Right atrium auricular region (tissue), 2 donors: ENCODE measurements around the gene CACNA1G. TPM values are rescaled to one million over a fixed set of nuclear protein-coding genes. Genes with fewer than 3 reads are reported as not detected.

ENCODE experiments used
- DNase-seq: peaks from one replicate; pipeline ENCODE4 v3.0.0-alpha.2; 2019; ENCODE audit warnings: low spot score
- H3K27ac ChIP-seq, 2 donors: fragments of 200-600 bp; sonication (generic); 1 replicate in 1 of 2; 2 replicates in 1 of 2; pipeline ENCODE4 v1.5.1; 2016 to 2019
- H3K27me3 ChIP-seq, 2 donors: fragments of 200-600 bp; sonication (generic); one replicate each; pipeline versions ENCODE4 v1.5.1 to v1.6.0; 2017 to 2019
- H3K36me3 ChIP-seq: fragments of 200-600 bp; sonication (generic); one replicate; pipeline ENCODE4 v1.5.1; 2016
- H3K4me1 ChIP-seq, 2 donors: fragments of 200-600 bp; sonication (generic); one replicate each; pipeline versions ENCODE4 v1.5.1 to v1.6.0; 2017 to 2019
- H3K4me3 ChIP-seq, 2 donors: fragments of 200-600 bp; sonication (generic); 1 replicate in 1 of 2; 2 replicates in 1 of 2; pipeline ENCODE4 v1.5.1; 2017 to 2019; ENCODE audit warnings: mild to moderate bottlenecking in 1 of 2, moderate library complexity in 1 of 2
- H3K9me3 ChIP-seq, 2 donors: fragments of 200-600 bp; sonication (generic); one replicate each; pipeline ENCODE4 v1.5.1; 2019
- total RNA-seq, 2 donors: library from RNA; depleted of rRNA; stranded (reverse); fragments of >200 nt; gene quantifications; one replicate each; pipeline ENCODE4 v1.1.0, GENCODE V29; 2016
- TF ChIP-seq, protein P1 (sequence below), 2 donors: fragments of 200-600 bp; sonication (generic); IDR thresholded peaks; one replicate each; pipeline ENCODE4 v1.5.1; 2019; ENCODE audit warnings: antibody characterized with exemption in 2 of 2

Gene CACNA1G
- total RNA-seq, 2 donors from 2014 or later: 4.3 to 6.2 TPM

DNA sequence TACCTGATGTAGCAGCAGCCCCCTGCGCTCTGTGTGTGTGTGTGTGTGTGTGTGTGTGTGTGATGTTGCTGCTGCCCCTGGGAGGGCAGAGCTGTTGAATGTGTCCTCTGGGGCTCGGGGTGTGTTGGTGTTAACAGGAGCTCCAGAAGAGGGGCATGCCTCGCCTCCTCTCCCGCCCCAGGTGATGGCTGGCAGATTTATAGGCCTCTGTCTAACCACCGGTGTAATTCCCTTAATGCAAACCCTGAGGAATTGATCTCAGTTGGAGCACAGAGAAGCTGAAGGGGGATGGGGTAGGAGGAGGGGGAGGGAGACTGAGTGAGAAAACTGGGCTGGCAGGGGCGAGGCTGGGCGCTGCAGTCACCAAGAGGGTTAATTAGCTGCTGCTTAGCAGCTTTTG, 10.0 kb downstream of the CACNA1G start:
- Histone ChIP-seq H3K9me3 (no peaks in the 10 kb centered on the region), H3K27ac (no peak overlapping the region), H3K4me3 (no peak overlapping the region), H3K36me3 (no peaks in the 10 kb centered on the region), H3K27me3 (no peaks in the 10 kb centered on the region), H3K4me1 (peaks cover 0 to 13% of the 10 kb centered on the region in 2 donors)
- TF ChIP-seq, protein P1, sequence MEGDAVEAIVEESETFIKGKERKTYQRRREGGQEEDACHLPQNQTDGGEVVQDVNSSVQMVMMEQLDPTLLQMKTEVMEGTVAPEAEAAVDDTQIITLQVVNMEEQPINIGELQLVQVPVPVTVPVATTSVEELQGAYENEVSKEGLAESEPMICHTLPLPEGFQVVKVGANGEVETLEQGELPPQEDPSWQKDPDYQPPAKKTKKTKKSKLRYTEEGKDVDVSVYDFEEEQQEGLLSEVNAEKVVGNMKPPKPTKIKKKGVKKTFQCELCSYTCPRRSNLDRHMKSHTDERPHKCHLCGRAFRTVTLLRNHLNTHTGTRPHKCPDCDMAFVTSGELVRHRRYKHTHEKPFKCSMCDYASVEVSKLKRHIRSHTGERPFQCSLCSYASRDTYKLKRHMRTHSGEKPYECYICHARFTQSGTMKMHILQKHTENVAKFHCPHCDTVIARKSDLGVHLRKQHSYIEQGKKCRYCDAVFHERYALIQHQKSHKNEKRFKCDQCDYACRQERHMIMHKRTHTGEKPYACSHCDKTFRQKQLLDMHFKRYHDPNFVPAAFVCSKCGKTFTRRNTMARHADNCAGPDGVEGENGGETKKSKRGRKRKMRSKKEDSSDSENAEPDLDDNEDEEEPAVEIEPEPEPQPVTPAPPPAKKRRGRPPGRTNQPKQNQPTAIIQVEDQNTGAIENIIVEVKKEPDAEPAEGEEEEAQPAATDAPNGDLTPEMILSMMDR (IDR thresholded peaks at IDR 0.05): no peak
- DNase-seq: no peak

GRCh38 chr17:50571681-50572080, 11.2 kb downstream of the CACNA1G start:
- no peak overlapping the region for H3K4me3 ChIP-seq
- H3K4me1 ChIP-seq: peaks cover 0 to 2% of the 10 kb centered on the region in 2 donors
- no peak for DNase-seq
- TF ChIP-seq, protein P1 (IDR thresholded peaks at IDR 0.05): no peak
- no peaks in the 10 kb centered on the region for H3K36me3 ChIP-seq
- H3K27ac ChIP-seq: no peak overlapping the region
- no peaks in the 10 kb centered on the region for H3K9me3 ChIP-seq
- H3K27me3 ChIP-seq: no peaks in the 10 kb centered on the region

- Histone ChIP-seq H3K27ac (no peak overlapping the region), H3K4me3 (no peak overlapping the region), H3K9me3 (no peaks in the 10 kb centered on the region), H3K27me3 (no peaks in the 10 kb centered on the region), H3K36me3 (no peaks in the 10 kb centered on the region), H3K4me1 (no peaks in the 10 kb centered on the region)
- TF ChIP-seq, protein P1 (IDR thresholded peaks at IDR 0.05): no peak
- no peak for DNase-seq
Measured at GRCh38 chr17:50572541-50572940, 12.0 kb downstream of the CACNA1G start.

- Histone ChIP-seq H3K27me3 (no peaks in the 10 kb centered on the region), H3K27ac (no peak overlapping the region), H3K36me3 (no peaks in the 10 kb centered on the region), H3K9me3 (no peaks in the 10 kb centered on the region), H3K4me3 (no peak overlapping the region), H3K4me1 (no peaks in the 10 kb centered on the region)
- DNase-seq: no peak
- TF ChIP-seq, protein P1 (IDR thresholded peaks at IDR 0.05): no peak
Measured at GRCh38 chr17:50573866-50574611, 13.5 kb downstream of the CACNA1G start.

DNA sequence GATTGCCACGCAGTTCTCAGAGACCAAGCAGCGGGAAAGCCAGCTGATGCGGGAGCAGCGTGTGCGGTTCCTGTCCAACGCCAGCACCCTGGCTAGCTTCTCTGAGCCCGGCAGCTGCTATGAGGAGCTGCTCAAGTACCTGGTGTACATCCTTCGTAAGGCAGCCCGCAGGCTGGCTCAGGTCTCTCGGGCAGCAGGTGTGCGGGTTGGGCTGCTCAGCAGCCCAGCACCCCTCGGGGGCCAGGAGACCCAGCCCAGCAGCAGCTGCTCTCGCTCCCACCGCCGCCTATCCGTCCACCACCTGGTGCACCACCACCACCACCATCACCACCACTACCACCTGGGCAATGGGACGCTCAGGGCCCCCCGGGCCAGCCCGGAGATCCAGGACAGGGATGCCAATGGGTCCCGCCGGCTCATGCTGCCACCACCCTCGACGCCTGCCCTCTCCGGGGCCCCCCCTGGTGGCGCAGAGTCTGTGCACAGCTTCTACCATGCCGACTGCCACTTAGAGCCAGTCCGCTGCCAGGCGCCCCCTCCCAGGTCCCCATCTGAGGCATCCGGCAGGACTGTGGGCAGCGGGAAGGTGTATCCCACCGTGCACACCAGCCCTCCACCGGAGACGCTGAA, 15.2 kb downstream of the CACNA1G start:
- Histone ChIP-seq H3K4me3 (no peak overlapping the region), H3K4me1 (peaks cover 0 to 9% of the 10 kb centered on the region in 2 donors), H3K9me3 (no peaks in the 10 kb centered on the region), H3K27ac (no peak overlapping the region), H3K36me3 (no peaks in the 10 kb centered on the region), H3K27me3 (no peaks in the 10 kb centered on the region)
- DNase-seq: no peak
- TF ChIP-seq, protein P1 (IDR thresholded peaks at IDR 0.05): no peak
